ENCODE results near the gene OR4K2. TPM values are rescaled to one million over a fixed set of nuclear protein-coding genes. Genes with fewer than 3 reads are reported as not detected.
"Not testable (repeated sequence)": the region's sequence is repeated elsewhere in the genome, so short reads cannot be mapped to it uniquely, and the experiment has no call there.

Gene OR4K2
- polyA plus RNA-seq (2011; rRNA removed) (not detected in 2 replicates), polyA minus RNA-seq (2011; rRNA and poly(A)+ RNA removed) (not detected in 2 replicates)

- H3K27me3 ChIP-seq (ENCODE audit: control insufficient read depth, insufficient read depth, low read length): no peaks in the 10 kb centered on the region
- ChIA-PET CTCF (no interaction called here), POLR2A (no interaction called here)
- H3K4me3 ChIP-seq (ENCODE audit: low read depth, low read length): no peak within 1 kb of the TSS
- TF ChIP-seq CTCF (IDR thresholded peaks at IDR 0.05; ENCODE audit: insufficient read depth, low read depth, low read length): no peak
- DNase-seq (ENCODE audit: low read depth): no peak
- no peaks in the 10 kb centered on the region for H3K36me3 ChIP-seq (ENCODE audit: control insufficient read depth, insufficient read depth, low read length)
Measured at GRCh38 chr14:19874842-19875241, at the start of gene OR4K2. TSS of gene OR4K2 (plus strand) at chr14:19875142. CDS start at chr14:19876268, 1,126 bp downstream.

- H3K36me3 ChIP-seq (ENCODE audit: control insufficient read depth, insufficient read depth, low read length); DNase-seq (ENCODE audit: low read depth); H3K4me3 ChIP-seq (ENCODE audit: low read depth, low read length); H3K27me3 ChIP-seq (ENCODE audit: control insufficient read depth, insufficient read depth, low read length); POLR2A ChIA-PET; CTCF ChIA-PET: not testable (repeated sequence)
Measured at GRCh38 chr14:19827626-19828244, 47.2 kb upstream of the OR4K2 start.

- ChIA-PET CTCF (no interaction called here), POLR2A (no interaction called here)
- H3K4me3 ChIP-seq (ENCODE audit: low read depth, low read length): no peak overlapping the region
- no peak for DNase-seq (ENCODE audit: low read depth)
- no peaks in the 10 kb centered on the region for H3K27me3 ChIP-seq (ENCODE audit: control insufficient read depth, insufficient read depth, low read length)
- no peak for TF ChIP-seq CTCF (IDR thresholded peaks at IDR 0.05; ENCODE audit: insufficient read depth, low read depth, low read length)
- H3K36me3 ChIP-seq (ENCODE audit: control insufficient read depth, insufficient read depth, low read length): no peaks in the 10 kb centered on the region
Measured at GRCh38 chr14:19828314-19828713, 46.6 kb upstream of the OR4K2 start.

- H3K4me3 ChIP-seq (ENCODE audit: low read depth, low read length); H3K36me3 ChIP-seq (ENCODE audit: control insufficient read depth, insufficient read depth, low read length); CTCF ChIA-PET; H3K27me3 ChIP-seq (ENCODE audit: control insufficient read depth, insufficient read depth, low read length); DNase-seq (ENCODE audit: low read depth); POLR2A ChIA-PET: not testable (repeated sequence)
Measured at GRCh38 chr14:19834203-19834848, 40.6 kb upstream of the OR4K2 start.

- TF ChIP-seq CTCF (IDR thresholded peaks at IDR 0.05; ENCODE audit: insufficient read depth, low read depth, low read length): no peak
- Histone ChIP-seq H3K27me3 (ENCODE audit: control insufficient read depth, insufficient read depth, low read length) (no peaks in the 10 kb centered on the region), H3K4me3 (ENCODE audit: low read depth, low read length) (no peak overlapping the region), H3K36me3 (ENCODE audit: control insufficient read depth, insufficient read depth, low read length) (no peaks in the 10 kb centered on the region)
- ChIA-PET POLR2A (no interaction called here), CTCF (no interaction called here)
- DNase-seq (ENCODE audit: low read depth): no peak
Measured at GRCh38 chr14:19838433-19838832, 36.5 kb upstream of the OR4K2 start.

GRCh38 chr14:19851365-19851764 is 23.6 kb upstream of the OR4K2 start:
- DNase-seq (ENCODE audit: low read depth): no peak
- Histone ChIP-seq H3K4me3 (ENCODE audit: low read depth, low read length) (no peak overlapping the region), H3K36me3 (ENCODE audit: control insufficient read depth, insufficient read depth, low read length) (no peaks in the 10 kb centered on the region), H3K27me3 (ENCODE audit: control insufficient read depth, insufficient read depth, low read length) (no peaks in the 10 kb centered on the region)
- CTCF ChIA-PET: no interaction called here
- no peak for TF ChIP-seq CTCF (IDR thresholded peaks at IDR 0.05; ENCODE audit: insufficient read depth, low read depth, low read length)
- POLR2A ChIA-PET: no interaction called here

GRCh38 chr14:19866061-19866669 is 8.8 kb upstream of the OR4K2 start:
- POLR2A ChIA-PET, CTCF ChIA-PET: not testable (repeated sequence)

More at GRCh38 chr14:19866061-19866669, 8.8 kb upstream of the OR4K2 start:
- H3K27me3 ChIP-seq (ENCODE audit: control insufficient read depth, insufficient read depth, low read length); DNase-seq (ENCODE audit: low read depth); H3K36me3 ChIP-seq (ENCODE audit: control insufficient read depth, insufficient read depth, low read length); H3K4me3 ChIP-seq (ENCODE audit: low read depth, low read length): not testable (repeated sequence)
